NCI-H2081 (cell line): ENCODE measurements around the gene TSPO.

ENCODE experiments used
- DNase-seq, 2 experiments: peaks; one replicate each; lab custom pipeline; 2025; lab: John Stamatoyannopoulos, UW

TSPO gene

GRCh38 chr22:43159484-43160178 lies 8.3 kb downstream of the TSPO start:
- DNase-seq, result peak in 1 of 2 experiments; percentile 25

- DNase-seq, result no peak
Measured at GRCh38 chr22:43160497-43161126, 9.3 kb downstream of the TSPO start.

- no peak for DNase-seq
Measured at GRCh38 chr22:43162412-43163150, 11.2 kb downstream of the TSPO start.

GRCh38 chr22:43163241-43163795 lies 12.0 kb downstream of the TSPO start:
- no peak for DNase-seq

- no peak for DNase-seq
Measured at GRCh38 chr22:43164636-43165035, 13.3 kb downstream of the TSPO start.

- DNase-seq, result no peak
Measured at GRCh38 chr22:43166132-43166930, 15.0 kb downstream of the TSPO start.

GRCh38 chr22:43167001-43167589 lies 15.7 kb downstream of the TSPO start:
- DNase-seq, result no peak

- no peak for DNase-seq
Measured at GRCh38 chr22:43168471-43169309, 17.3 kb downstream of the TSPO start.

- DNase-seq, result no peak
Measured at GRCh38 chr22:43169310-43170130, 18.2 kb downstream of the TSPO start.

GRCh38 chr22:43170131-43170480 lies 18.7 kb downstream of the TSPO start:
- DNase-seq, result no peak

- DNase-seq, result no peak
Measured at GRCh38 chr22:43171019-43171491, 19.7 kb downstream of the TSPO start.

- DNase-seq, result no peak
Measured at GRCh38 chr22:43171607-43172006, 20.2 kb downstream of the TSPO start.

- no peak for DNase-seq
Measured at GRCh38 chr22:43172191-43172590, 20.8 kb downstream of the TSPO start.

GRCh38 chr22:43173566-43173965 lies 22.2 kb downstream of the TSPO start:
- no peak for DNase-seq

GRCh38 chr22:43173976-43174720 lies 22.8 kb downstream of the TSPO start:
- DNase-seq, result no peak

- DNase-seq, result peak in 1 of 2 experiments; percentile 43
Measured at GRCh38 chr22:43174941-43175531, 23.7 kb downstream of the TSPO start.

- no peak for DNase-seq
Measured at GRCh38 chr22:43176090-43176489, 24.7 kb downstream of the TSPO start.

- no peak for DNase-seq
Measured at GRCh38 chr22:43177479-43177878, 26.1 kb downstream of the TSPO start.
